ENCODE data around the gene PIH1D2.
A peak's percentile ranks its signal among the peaks of the same experiment; 100 is the strongest.
"Not testable (repeated sequence)": the region's sequence is repeated elsewhere in the genome, so short reads cannot be mapped to it uniquely, and the experiment has no call there.

Gene PIH1D2

DNA sequence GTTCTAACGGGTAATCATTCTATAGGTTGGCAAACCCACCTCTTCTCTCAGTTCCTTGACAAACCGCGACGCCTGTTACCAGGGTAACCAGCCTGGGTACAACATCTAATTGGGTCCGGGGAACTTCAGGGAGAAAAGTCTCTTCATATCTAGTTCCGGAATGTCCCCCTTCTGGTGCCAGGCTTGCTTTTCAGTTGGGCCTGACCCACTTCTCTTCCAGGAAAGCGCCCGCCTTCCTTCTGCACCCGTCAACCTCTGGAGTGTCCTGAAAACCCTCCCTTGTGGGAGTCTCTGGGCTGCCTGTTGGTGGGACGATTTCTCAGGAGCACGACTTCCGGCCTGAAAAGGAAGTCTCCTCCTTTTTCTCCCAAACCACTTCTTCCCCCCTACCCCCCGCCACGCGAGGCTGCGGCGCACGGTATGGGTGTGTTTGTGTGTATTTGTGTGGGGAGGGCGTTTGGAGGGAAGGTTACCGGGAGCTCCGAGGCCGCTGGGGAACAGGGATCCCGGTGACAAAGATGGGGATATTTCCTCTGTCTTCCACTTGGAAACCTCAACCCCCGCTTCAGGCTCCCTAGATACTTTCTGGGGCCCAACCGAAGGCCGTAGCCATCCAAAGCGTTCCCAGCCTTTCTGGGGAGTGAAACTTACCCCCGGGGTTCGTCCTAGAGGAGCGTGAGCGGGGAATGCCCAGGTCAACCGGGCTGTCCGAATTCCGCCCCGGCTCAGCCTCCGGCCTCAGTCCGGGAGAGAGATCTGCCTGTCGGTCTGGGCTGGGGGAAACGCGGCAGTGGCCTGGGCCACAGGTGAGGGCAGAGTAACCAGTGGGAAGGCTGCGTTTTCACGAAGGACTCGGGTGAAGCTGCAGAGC, at the start of gene PIH1D2, which contains the start of gene NKAPD1:
PIH1D2 (minus strand) TSS at position 77 of the 871 bp plus-strand sequence. CDS start 843 bp downstream, outside the sequence.
NKAPD1 (plus strand) TSS at position 359 of the 871 bp plus-strand sequence. CDS start 1,276 bp downstream, outside the sequence.
- FAIRE-seq = no peak

GRCh38 chr11:112123129-112123528, 49.3 kb upstream of the PIH1D2 start:
- FAIRE-seq = no peak

GRCh38 chr11:112121981-112122615, 48.3 kb upstream of the PIH1D2 start:
- FAIRE-seq = no peak

GRCh38 chr11:112118176-112118575, 44.4 kb upstream of the PIH1D2 start:
- FAIRE-seq = no peak

DNA sequence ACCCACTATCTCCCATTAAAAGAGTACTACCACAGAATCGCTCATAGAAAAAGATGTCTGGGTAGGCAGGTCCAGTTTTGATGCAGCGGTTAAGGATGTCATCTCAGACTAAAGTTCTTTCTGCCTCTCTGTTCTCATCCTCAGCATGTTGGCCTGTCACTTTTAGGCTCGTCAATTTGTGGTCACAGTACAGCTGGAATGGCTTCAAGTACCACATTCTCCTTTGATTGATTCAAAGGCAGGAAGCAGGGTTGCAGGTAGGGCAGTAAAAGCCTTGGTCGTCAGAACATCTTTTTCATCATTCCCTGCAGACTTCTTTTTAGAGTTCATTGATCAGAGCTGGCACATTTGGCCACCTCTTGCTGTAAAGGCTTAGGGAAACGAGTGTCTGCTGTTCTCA, 41.6 kb upstream of the PIH1D2 start:
- FAIRE-seq = no peak

GRCh38 chr11:112114460-112114859, 40.6 kb upstream of the PIH1D2 start:
- FAIRE-seq = no peak

DNA sequence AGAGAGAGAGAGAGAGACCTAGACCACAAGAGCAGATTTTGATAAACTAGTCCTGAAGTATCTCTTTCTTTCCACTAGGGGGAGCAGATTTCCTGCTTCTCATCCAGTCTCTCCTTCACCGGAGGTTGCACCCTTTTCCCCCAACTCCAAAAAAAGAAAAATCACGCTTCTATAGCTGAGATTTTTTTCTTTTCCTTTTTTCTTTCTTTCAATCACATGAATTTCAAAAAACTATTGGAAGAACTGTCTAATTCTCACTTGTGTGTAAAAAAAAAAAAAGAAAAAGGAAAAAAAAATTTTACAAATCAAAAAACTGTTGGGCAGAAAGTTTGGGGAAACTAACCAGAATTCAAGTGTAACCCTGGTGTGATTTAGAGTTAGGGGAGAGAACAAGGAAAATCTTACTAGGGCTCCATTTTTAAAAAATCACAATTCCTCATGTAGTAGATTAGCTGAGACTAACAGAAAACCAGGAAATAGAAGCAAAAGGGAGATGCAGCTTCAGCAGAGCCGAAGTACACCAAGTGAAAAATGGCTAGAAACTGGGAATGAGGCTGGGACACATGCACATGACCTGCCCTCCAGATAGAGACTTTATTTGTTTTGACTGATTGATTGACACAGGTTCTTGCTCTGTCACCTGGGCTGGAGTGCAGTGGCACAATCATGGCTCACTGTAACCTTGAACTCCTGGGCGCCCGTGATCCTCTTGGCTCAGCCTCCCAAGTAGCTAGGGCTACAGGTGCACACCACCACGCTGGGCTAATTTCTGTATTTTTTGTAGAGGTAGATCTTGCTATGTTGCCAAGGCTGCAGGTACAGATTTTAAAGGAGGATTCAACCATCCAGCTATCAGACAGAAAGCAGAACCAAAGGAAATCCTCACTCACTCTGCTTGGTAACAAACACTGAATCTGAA, 40.0 kb upstream of the PIH1D2 start:
- peak; percentile 36 for FAIRE-seq

DNA sequence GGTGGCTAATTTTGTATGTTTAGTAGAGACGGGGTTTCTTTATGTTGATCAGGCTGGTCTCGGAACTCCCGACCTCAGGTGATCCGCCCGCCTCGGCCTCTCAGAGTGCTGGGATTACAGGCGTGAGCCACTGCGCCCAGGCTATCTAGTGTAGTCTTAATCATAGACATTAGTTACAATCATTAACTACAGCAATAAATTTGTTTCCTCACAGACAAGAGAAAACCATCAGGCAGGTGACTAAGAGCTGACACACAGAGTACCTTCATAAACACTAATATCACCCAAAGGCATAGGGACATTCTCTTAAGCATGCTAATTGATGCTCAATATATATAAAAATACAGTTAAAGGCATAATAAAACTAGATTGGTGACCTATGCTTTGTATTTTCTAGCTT, 32.3 kb upstream of the PIH1D2 start:
- FAIRE-seq = no peak

- no peak for FAIRE-seq
Measured at GRCh38 chr11:112103446-112103845, 29.6 kb upstream of the PIH1D2 start.

- no peak for FAIRE-seq
Measured at GRCh38 chr11:112100462-112100861, 26.6 kb upstream of the PIH1D2 start.

DNA sequence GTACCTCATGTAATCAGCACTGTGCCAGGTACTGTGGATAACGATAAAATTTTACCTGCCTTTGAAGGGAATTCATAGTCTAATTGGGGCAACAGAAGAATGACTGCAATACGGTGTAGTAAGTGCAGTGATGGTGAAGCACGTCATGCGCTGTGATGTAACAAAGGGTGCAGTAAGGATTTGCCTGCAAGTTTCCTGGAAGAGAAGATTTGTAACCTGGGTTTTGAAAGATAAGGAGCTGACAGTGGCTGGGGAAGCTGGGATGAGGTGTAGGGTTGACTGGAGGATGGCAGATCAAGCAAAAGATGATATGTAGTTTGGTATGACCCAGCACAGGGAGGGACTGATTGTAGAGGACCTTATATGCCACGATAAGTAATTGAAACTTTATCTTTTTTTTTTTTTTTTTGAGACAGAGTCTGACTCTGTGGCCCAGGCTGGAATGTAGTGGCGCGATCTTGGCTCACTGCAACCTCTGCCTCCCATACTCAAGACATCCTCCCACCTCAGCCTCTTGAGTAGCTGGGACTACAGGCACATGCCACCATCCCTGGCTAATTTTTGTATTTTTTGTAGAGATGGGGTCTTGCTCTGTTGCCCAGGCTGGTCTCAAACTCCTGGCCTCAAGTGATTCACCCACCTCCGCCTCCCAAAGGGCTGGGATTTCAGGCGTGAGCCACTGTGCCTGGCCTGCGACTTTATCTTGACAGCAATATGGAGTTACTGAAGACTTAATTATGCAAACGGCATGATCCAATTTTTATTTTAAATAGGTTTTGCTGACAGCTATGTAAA, 24.1 kb upstream of the PIH1D2 start:
- no peak for FAIRE-seq

DNA sequence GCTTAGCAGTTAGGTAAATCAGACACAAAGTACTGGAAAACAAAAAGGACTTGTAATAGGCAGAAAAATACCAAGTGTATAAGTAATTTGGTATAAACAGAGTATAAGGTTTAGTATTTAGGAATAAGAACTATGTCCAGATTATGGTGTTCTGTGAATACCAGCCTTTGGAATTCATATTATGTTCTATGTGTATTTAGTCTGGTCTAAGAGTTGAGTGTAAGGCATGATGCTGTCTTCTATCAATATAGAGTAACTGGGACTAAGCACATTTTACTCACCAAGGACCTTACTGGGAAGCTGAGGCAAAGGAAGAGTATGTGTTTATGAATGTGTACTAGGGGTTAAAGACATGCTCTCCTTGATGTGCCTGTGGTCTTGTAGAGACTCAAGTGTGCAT, 22.4 kb upstream of the PIH1D2 start:
- FAIRE-seq = no peak

GRCh38 chr11:112095302-112095701, 21.5 kb upstream of the PIH1D2 start:
- FAIRE-seq = not testable (repeated sequence)

DNA sequence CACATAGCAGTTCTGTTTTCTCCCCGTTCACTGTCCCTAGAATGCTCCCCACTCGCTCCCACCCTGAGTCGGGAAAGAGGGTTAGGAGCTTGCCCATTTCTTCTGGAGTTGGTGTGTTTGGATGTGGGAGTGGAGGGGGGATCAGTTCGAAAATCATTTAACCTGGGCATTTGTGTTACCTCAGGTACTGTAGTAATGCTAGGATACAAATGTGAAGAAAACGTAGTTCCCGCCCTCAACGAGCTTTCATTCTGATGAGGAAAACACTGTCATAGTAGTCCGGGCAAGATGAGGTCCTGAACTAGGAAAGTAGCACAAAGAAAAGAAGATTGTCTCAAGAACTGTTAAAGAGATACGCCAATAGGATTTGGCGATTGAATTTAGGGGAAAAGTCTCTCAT, 13.4 kb upstream of the PIH1D2 start:
- FAIRE-seq = no peak

- no peak for FAIRE-seq
Measured at GRCh38 chr11:112086422-112087191, 12.8 kb upstream of the PIH1D2 start, which contains the start of the genes SDHD and TIMM8B. Gene SDHD (plus strand): TSS chr11:112086873. CDS start chr11:112086908, 35 bp downstream. Gene TIMM8B (minus strand): TSS chr11:112086756. CDS start chr11:112086723, 33 bp downstream.

GRCh38 chr11:112085822-112086421, 12.1 kb upstream of the PIH1D2 start:
- FAIRE-seq = no peak

DNA sequence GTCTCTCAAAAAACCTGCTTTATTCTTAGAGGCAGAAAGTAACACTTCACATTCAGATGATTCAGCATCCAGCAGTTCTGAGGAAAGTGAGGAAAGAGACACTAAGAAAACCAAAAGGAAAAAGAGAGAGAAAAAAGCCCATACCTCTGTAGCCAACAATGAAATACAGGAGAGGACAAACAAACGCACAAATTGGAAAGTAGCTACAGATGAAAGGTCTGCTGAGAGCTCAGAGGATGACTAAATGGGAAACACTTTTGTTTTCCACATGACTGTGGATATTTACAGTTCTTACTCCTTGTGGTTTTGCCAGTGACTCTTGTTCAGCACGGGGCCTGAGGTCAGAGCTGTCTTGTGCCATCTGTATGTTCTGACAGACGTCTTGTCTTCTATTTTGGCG, 8.9 kb upstream of the PIH1D2 start:
- no peak for FAIRE-seq

DNA sequence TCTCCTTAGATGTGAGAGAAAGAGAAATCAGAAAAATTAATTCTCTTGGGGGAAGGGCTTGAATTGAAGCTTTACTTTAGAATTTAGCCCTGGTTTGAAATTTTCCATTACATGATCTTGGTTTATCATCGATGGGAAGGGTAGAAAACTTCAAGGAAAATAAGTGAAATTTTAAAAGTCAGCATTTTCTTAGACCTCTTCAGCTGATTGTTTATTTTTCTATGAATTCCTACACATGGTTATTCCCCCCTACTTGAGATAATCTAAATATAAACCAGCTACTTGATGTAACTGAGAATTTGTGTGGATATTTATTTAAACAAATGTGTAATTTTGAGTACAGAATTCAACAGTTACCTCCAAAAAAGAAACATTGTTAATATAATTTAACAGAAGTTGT, 10.9 kb downstream of the PIH1D2 start:
- FAIRE-seq = no peak

DNA sequence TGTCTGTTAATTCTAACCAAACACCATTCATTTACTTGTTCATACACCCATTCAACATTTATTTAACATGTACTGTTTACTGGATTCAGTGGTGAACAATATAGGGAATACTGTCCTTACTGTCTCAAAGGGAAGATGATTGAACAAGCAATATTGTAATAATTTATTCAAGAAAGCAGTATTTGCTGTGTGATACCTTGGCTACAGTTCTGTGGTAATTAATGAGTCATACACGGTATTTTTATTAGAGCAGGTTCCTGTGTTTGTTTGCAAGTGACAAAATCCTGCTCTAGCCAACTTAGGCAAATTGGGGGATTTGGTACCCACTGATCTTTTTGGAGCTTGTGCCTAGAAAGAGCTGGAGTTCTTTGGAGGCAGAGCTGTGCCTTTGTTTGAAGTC, 15.7 kb downstream of the PIH1D2 start:
- FAIRE-seq = no peak

- no peak for FAIRE-seq
Measured at GRCh38 chr11:112057170-112057569, 16.6 kb downstream of the PIH1D2 start.

DNA sequence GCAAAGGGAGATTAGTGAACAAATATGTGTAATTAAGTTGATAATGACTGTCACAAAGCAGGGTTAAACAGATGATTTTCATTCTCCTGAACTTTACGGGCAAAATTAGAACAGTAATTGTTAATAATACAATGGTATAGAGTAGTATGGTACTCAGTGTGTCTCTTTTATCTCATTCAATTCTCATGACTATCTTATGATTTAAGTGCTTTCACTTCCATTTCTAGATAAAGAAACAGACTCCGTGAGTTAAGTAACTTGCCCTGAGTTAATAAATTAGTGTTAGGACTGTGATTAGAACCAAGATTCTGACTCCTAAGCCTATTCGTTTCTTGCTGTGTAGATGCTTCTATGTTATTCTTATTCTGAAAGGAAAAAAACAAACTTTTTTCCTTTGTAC, 22.0 kb downstream of the PIH1D2 start:
- no peak for FAIRE-seq
